ENCODE measurements around the gene ADPRM.
A peak's percentile ranks its signal among the peaks of the same experiment; 100 is the strongest.
"Not testable (repeated sequence)": the region's sequence is repeated elsewhere in the genome, so short reads cannot be mapped to it uniquely, and the experiment has no call there.

The ADPRM gene, protein sequence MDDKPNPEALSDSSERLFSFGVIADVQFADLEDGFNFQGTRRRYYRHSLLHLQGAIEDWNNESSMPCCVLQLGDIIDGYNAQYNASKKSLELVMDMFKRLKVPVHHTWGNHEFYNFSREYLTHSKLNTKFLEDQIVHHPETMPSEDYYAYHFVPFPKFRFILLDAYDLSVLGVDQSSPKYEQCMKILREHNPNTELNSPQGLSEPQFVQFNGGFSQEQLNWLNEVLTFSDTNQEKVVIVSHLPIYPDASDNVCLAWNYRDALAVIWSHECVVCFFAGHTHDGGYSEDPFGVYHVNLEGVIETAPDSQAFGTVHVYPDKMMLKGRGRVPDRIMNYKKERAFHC

DNA sequence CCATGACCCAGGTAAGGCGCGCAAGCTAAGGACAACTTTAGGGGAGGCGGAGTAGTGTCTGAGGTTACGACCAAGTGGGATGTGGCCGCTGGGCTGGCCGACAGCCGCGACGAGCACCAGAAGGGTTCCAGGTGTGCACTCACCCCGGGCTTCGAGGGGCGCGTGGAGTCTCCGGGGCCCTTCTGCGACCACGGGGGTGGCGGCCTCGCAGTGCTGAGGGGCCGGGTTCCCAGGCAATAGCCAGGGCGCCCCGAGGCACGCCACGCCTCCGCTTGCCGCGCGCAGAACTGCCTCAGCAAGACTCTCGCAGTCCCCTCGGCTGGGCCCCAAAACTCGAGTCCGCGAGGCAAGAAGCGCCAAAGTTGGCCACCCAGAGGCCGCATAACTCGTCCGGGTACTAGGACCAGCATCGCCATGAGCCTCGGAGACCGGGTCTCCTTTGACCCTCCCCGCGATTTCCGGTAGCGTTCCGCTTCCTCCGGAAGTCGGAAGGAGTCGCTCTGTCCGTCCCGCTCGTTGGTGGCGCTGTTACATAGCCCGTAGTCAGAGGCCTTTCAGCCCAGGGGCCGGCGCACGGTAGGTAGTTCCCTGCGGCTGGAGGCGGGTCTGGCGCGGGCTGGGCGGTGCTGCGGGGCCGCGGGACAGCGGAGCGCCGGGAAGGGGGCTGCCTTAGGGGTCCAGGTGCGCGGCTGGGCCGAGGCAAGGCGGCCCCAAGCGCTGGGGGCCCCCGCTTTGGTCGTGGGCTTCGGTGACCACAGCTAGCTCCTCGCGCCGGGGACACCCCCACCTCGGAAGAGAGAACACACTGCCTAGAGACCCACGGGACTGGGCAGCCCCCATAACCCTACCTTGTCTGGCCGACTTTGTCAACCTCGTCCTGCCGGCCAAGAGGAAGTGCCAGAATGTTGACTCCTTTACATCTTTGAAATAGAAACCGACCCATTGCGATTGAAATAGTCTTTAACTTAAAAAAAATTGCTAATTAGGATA lies at the start of gene ADPRM, which contains the start of gene SCO1:
TSS of gene ADPRM (plus strand) at position 503 of the 990 bp plus-strand sequence. CDS start 7,333 bp downstream, outside the sequence.
TSS of gene SCO1 (minus strand) at position 442 of the 990 bp plus-strand sequence. CDS start at position 416, 26 bp downstream.
- peak; percentile 91 for DNase-seq

DNA sequence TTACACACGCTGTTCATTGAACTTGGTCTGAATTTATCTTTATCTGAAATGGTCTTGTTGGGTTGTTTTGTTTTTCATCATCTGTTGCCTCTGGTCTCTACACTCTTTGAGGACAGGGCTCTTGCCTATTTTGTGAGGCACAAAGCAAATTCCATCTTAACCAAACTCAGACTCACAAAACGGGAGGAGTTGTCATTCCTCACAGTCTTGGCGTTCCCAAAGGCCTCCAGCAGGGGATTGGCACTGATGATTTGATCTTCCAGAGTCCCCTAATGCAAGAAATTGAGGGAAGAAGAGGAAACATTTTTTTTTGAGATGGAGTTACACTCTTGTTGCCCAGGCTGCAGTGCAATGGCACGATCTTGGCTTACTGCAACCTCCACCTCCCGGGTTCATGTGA lies 49.0 kb upstream of the ADPRM start:
- no peak for DNase-seq

DNA sequence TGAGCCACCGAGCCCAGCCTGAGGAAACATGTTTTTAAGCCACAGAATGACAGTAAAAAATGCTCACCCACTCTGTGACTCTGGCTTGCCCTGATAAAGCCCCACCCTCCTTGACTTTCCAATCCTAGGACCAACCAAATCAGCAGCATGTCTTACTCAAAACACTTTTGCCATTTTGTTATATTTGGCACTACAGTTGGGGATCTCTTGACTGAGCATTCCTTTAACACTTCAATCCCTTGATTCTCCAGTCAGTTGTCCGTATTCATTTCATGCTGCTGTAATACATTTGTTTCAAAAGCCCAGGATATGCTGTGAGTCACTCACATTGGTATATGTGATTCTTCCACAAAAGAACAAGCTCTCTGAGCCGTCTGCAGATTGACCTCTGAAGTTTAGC lies 48.4 kb upstream of the ADPRM start:
- no peak for DNase-seq

DNA sequence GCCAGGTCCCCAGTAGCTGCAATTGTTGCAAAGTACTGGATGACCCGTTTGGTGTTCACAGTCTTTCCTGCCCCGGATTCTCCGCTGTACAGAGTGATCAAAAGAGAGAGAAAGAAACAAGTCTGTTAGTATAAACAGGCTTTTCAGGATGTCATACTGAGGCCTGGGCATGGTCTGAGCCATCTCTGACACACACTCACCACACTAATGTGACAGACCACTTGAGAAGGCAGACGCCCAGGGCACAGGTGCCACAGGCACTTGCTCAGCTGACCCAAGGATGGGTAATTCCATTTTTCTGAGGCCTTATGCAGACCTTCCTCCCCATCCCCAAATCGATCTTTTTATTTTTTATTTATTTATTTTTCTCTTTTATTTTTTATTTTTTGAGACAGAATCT lies 47.8 kb upstream of the ADPRM start:
- DNase-seq: no peak

DNA sequence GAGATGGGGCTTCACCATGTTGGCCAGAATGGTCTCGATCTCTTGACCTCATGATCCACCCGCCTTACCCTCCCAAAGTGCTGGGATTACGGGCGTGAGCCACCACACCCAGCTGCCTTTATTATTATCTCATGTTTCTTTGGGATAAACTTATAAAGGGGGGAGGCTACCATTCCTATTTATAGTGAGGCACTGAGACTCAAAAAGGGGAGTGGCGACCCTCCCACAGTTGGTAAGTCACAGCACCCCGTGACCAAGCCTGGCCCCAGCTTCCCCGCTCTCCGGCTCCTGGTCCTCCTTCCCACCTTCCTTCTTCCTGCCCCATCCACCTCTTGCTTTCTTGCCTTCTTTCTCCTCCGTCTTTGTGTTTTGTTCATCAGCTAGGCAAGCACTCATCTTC lies 45.5 kb upstream of the ADPRM start:
- no peak for DNase-seq

DNA sequence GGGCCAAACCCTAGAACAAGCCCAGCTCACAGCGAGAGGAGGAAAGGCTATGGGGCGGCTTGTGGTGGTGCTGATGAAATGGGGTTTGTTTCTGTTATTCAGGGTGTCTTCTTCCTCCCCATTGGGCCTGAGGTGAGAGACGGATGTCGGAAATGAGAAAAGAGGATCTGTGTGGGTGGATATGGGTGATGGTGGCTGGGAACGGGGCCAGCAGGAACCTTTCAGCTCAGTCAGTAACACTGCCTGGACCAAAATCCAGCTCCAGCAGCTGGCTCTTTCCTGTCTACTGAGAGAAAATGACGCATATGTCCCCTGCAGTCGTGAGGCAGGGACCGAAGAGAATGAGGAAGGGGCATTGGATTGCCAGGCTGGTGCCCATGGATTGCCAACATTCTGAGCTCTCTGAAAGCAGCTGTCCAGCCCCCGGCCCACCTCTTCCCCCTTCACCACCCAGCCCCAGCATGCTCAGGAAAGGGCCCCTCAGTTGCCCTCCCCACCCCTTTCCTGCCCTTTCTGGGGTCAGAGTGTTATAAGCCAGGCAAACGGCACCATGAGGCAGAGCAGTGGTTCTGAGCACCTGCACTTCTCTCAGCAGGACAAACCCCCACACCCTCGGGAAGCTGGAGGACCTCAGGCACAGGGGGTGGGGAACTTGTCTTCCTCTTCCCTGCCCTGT lies 44.3 kb upstream of the ADPRM start:
- no peak for DNase-seq

DNA sequence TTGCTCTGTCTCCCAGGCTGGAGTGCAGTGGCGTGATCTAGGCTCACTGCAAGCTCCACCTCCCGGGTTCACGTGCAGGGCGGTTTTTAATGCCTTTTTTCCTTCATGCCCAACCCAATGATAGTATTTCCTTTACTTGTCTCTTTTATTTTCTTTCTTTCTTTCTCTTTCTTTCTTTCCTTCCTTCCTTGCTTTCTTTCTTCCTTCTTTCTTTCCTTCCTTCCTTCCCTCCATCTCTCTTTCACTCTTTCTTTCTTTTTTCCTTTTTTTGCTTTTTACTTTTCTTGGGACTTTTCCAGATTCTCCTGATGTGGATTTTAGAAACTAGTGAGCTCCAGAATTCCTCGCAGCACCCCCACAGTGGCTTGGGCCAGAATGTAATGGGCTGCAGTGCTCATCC lies 43.4 kb upstream of the ADPRM start:
- no peak for DNase-seq

DNA sequence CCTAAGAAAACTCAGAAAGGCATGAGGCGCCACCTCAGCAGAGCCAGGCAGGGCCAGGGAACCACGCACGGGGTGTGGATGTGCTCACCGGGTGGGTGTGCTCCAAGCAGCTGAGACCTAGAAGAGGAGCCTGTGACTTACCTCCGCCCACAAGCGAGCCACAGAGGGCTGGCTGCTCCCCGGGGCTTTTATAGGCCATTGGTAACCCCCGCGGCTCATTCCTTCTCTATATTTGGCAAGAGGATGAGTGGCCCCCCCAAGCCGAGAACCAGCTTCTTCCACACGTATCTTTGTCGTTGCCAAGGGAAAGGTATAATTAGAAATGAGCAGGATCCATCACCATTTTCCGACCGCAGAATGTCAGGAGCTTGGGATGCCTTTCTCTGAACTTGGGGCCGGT lies 40.2 kb upstream of the ADPRM start, which contains the start of gene MYH3:
TSS of gene MYH3 (minus strand) at position 162 of the 400 bp plus-strand sequence. CDS start 2,245 bp downstream, outside the sequence.
- no peak for DNase-seq

DNA sequence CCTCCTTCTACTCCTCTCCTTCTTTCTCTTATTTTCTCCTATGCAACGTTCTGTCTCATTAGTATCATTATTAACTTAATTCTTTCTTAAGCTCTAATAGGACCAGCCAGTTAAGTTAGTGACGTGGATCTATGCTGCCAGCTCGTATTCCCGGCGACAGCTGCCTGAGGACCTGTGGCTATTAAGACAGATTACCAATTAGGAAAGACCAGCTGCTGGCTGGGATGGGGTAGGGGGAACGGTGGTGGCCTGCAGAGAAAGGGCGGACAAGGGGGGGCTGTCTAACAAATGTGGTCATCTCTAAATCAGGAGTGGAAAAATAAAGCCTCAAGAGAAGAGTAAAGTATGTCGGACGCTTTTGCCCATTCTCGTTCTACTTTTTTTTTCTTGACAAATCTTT lies 39.5 kb upstream of the ADPRM start:
- DNase-seq: no peak

DNA sequence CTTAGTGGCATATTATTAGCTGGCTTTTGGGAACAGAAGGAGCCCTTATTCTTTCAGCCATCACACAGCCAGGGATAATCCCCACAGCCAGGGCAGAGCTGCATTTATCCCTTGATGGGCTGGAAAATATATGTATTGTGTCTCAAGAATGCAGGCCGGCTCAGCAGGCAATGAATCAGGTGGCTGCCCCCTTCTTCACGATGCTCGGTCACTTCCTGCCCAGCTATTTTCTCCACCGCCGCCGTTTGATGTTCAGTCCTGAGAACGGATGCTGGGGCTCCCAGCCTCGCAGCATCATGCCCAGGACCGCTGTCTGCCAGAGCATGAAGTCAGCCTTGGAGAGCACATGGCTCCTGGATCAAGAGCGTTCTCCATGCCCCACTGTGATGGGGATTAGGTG lies 36.0 kb upstream of the ADPRM start:
- DNase-seq: no peak

DNA sequence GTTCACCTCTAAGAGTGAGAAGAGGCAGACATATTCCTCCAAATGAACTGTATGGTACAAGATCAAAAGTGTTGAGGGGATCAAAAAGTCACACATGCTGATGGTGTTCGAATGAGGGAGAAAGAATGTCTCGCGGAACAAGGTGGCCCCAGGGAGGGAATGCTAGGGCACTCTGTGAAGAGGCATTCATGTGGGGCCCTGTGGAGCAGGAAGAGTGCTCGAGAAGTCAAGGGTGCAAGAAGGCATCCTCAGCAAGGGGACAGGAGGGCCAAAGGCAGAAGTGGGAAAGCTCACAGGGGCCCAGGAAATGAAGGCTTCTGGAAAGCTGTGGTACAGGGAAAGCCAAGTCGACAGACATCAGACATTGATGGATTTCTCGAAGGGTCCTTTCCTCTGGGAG lies 34.2 kb upstream of the ADPRM start:
- no peak for DNase-seq

DNA sequence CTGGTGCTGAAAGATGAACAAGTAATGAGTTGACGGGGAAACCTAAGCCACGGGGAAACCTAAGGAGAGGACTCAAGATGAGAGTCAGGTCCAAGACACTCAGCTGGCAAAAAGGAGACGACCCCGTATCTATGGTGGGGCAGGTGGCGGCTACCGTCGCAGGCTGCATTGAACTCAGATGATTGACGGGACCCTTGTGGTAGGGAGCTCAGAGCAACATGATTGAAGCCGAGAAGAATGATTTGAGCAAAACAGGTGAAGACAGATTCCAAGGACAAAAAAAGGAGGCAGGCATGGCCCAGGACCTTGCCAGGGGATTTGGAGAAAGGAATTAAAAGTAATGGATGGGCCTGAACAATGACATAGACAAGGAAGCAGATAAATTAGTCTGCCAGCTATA lies 32.8 kb upstream of the ADPRM start:
- DNase-seq: no peak

DNA sequence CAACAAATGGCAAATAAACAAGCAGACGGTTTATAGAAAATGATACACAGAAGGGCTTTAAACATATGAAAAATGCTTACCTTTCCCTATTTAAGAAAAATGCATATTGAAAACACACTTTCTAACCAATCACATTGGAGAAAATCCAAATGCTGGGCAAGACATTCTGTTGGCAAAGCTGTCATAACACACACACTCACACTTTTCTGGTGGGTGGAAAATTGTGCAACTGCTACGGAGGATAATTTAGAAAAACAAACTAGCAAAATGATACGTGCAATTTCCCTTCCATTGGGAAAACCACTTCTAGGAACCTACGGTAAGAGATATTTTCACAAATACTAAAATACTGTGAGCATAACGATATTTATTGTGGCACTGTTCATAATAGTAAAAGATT lies 30.5 kb upstream of the ADPRM start:
- DNase-seq: no peak

DNA sequence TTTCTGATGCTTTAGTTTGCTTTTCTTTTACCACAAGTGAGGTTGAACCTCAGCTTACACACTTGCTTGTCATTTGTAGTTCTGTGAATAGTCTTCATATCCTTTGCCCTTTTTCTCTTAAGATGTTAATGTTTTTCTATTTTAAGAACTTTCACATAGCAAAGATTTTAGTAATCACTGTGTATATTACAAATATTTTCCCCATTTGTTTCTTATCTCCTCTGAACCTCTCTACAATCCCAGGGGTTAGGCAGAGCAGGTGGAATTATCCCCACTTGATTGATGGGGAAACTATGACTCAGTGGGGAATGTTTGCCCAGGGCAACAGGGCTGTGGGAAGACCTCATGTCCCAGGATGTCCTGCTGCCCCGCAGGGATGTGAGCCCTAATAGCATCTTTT lies 28.6 kb upstream of the ADPRM start:
- no peak for DNase-seq

DNA sequence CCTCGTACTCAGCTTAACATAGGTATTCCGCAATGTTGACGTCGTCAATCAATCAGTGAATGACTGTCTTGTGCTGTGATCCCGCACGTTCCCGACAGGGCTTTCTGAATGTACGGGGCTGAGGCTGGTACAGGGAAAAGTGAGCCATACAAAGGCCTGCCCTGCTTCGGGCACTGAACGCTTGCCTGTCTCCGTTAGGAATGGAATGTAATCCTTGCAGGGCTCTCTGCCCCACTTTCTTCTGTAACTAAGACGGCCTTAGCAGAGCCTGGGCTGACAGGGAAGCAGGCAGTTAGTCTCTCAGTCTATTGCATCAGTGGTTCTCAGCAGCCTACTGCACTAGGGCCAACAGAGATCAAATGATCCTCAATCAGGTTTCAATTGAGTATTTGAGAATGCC lies 24.1 kb upstream of the ADPRM start:
- no peak for DNase-seq

DNA sequence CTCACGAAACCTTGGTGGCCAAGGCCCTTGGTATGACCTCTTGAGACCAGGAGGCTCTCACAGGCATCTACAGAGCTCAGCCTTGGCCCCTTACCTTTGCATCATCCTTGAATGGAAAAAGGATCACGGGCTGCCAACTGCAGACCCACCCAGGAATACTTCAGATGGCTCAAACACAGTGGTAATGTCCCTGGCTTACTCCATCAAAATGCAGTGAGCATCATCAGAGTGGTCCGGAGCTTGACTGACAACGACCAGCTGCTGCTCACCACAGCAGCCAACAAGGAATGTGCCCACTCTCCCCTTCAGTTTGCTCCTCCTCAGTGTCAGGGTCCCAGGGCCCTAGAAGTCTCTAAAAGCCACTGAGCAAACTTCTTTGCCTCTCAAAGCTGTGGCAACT lies 22.7 kb upstream of the ADPRM start:
- DNase-seq: no peak

DNA sequence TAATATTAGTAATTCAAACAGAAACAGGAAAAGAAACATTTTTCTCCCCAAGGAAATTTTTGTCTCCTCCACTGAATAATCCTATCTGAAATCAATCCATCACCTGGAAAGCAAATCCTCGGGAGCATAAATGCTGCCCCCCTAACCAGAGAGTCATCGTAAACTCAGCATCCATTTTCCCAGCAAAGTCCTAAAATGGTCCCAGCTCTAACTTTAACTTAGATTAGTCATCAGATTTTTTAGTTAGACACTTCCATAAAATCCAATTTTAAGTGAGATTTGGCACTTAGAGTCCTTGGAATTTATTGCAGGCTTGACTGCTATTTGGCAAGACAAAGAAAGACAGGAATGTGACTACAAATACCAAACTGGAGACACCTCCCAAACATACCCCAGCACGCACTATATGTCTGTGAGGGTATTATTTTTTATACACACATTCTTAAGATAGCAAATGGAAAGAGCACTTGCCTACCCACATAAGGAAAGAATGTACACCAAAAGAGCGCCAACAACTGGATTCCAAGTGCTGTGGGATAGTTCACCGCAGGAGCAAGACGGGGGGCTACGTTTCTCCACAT lies 15.4 kb upstream of the ADPRM start:
- DNase-seq: no peak

DNA sequence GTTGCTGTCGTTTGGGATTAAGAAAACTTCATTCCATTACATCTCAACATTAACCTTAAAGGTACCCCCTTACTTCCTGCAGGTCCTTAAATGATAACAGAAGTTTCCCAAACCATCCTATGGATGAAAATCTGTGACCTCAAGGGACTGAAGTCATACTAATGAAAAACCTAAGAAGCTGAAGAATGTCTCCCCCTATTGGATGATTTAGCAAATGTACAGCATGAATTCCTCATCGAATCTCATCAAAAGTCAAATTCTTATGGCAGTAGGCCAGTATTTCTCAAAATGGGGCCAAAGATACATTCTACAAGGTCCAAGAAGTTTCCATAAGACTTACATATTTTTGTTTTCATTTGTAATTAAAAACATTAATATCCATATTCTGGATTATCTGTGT lies 13.5 kb upstream of the ADPRM start:
- no peak for DNase-seq

DNA sequence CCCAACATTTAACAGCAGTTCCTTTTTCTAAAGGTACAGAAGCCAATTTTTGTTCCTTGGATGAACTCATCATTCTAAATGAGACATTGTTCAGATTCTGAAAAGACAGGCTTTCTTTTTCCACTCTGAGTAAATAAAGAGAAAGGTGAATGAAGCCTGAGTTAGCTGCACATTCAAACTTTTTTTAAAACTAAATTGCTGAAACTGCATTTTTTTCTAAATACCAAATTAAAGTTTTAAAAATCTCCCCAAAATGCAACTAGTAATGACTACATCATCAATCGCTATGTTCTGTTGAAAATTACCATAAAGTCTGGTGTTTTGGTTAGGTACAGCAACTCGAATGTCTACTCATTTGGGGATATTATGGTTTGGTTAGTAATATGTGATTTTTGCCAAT lies 9.9 kb upstream of the ADPRM start:
- DNase-seq: no peak

DNA sequence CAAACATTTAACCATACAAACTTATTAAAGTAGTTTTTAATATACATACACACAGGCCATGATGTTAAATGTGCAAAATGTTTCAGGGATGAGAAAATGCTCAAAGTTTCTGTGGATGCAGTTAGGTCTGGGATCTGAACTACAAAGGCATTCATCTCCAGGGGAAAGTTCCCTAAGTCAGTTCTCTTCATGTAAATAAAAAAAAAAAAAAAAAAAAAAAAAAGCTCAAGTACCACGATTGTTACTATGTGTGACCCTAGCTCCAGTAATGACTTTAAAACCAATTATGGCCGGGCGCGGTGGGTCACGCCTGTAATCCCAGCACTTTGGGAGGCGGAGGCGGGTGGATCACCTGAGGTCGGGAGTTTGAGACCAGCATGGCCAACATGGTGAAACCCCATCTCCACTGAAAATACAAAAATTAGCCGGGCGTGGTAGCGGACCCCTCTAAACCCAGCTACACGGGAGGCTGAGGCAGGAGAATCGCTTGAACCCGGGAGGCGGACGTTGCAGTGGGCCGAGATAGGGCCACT lies 1.5 kb upstream of the ADPRM start:
- not testable (repeated sequence) for DNase-seq

DNA sequence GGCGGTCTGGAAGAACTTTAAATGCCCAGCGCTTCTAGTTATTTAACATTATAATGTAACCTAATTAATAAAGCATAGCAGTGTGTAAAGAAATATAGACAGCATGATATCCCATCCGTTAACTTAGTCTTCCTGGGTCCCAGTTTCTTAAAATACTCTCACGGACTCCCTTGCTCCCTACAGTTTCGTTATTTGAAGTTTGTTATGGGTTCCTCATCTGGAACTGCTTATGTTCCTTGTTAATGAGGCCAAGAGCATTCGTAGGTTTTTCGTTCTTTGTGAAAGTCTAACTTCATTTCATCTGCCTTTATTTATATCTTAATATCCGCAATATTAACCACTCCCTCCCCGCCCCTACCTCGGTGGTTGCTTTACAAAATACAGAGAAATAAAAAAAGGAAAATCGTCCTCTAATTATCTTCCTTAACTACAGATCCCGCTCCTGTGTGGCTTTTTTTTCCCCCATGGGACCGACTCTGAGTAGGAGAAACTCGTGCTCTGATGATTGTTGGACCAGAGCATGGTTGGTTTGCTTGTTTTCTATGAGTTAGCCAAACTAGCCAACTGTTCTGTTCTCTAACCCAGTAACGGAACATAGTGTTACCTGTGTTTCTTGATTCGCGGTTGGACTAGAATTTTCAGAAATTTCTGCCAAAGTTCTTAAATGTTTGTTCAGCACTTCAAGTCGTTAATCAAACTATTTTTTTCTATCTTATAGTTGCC lies 863 bp downstream of the ADPRM start:
- DNase-seq: no peak

DNA sequence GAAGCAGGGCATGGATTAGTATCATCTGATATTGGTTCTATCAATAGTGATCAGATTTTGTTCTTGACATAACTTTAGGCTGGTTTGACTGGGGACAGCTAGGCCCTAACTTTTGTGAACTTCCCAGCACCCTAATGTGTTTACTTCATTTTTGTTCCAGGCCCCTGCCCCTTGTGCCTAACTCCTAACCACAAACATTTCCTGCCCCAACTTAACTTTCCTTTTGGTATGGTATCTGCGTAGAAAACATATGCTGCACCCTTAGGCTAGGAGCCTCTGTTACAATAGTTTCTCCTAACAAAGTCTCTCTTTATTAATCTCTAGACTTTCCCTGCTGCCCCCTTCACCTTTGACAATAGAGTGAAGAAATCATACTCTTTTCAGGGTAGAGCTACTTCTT lies 2.5 kb downstream of the ADPRM start:
- peak; percentile 56 for DNase-seq
